HG03469 (cell line): ENCODE data around the gene TTLL10.

Experiments used
- ATAC-seq: cut with Tn5 transposase; IDR thresholded peaks from one replicate; pipeline ENCODE4 v1.9.1; 2021; ENCODE audit warnings: mild to moderate bottlenecking, moderate library complexity, moderate number of reproducible peaks; ENCODE audit not compliant: unreplicated experiment

The TTLL10 gene, protein sequence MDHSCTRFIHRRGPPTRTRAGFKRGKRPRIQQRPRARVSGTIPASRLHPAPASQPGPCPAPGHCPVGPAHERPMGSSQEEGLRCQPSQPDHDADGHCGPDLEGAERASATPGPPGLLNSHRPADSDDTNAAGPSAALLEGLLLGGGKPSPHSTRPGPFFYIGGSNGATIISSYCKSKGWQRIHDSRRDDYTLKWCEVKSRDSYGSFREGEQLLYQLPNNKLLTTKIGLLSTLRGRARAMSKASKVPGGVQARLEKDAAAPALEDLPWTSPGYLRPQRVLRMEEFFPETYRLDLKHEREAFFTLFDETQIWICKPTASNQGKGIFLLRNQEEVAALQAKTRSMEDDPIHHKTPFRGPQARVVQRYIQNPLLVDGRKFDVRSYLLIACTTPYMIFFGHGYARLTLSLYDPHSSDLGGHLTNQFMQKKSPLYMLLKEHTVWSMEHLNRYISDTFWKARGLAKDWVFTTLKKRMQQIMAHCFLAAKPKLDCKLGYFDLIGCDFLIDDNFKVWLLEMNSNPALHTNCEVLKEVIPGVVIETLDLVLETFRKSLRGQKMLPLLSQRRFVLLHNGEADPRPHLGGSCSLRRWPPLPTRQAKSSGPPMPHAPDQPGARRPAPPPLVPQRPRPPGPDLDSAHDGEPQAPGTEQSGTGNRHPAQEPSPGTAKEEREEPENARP

DNA sequence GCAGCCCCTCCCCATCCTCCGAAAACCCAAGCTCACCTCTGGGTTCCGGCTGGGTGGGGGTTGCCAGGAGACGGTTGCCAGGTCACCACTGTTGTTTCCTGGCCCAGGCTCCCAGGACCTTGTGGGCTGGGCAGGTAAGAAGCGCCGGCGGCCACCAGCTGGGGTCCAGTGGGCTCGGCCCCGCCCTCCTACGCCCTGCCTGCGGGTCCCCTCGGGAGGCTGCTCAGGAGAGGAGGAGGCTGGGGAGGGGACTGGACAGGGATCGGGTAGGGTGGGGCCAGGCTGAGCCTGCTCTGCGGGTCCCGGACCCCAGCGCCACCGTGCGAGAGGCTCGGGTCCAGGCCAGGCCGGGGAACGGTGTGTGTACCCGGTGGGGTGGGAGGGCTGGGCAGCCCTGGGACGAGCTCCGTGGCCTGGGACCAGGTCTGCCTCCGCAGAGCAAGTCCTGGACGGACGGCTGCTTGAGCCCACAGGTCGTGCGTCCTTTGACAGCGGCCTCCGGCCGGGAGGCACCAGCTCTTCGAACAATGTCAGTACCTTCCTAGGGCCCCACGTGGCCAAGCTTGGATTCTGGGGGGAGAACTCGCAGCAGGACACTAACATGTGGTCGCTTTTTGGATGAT is at the start of gene TTLL10:
TSS of gene TTLL10 (plus strand) at position 88 of the 623 bp plus-strand sequence. CDS start 5,336 bp downstream, outside the sequence.
- no peak for ATAC-seq

DNA sequence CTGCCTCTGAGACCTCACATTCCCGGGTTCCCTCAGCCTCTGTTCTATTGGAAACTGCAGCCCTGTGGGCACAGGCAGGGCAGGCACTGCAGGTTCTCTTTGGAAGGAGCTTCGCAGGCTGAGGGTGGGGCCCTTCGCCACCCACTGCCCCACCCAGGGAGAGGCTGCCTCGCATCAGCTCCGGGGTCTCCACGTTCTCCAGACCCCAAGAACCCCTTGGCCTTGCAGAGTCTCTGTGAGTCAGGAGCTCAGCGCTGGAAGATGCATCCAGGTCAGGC is 49.2 kb upstream of the TTLL10 start:
- no peak for ATAC-seq

DNA sequence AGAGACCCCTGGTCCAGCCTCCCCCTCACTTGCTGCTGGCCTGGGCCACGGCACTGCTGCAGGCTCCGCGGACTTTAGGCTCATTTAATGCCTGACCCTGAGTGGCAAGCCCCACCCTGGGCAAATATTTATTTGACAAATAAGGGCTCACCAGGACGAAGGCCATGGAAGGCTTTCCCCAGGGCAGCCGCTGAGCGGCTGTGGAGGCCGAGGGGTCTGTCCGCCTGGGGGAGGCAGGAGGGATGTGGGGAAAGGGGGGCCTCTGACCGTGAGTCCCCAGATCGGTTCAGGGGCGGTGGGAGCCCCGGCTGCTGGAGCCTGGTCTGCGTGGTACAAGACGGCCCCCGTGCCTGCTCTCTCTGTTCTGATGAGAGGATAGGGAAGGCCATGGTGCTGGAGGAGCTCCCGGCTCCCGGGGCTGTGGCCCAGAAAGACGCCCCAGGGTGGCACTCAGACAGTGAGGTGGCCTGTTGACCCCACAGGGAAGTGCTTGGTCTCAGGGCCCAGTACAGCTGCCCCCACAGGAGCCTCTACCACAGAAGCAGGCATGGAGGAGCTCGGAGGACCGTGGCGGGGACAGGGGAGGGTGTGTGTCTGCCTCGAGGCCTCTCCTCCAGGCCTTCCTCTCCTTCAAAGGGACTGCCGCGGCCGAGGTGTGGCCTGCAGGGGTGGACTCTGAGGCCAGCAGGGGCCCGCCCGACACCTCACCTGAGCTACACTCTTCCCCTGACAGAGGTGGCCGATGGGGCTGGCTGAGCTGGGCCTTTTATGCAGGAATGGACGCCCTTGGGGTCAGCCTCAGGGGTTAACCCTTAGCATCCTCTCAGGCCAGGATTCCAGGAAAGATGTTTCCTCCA is 48.7 kb upstream of the TTLL10 start:
- ATAC-seq = no peak

DNA sequence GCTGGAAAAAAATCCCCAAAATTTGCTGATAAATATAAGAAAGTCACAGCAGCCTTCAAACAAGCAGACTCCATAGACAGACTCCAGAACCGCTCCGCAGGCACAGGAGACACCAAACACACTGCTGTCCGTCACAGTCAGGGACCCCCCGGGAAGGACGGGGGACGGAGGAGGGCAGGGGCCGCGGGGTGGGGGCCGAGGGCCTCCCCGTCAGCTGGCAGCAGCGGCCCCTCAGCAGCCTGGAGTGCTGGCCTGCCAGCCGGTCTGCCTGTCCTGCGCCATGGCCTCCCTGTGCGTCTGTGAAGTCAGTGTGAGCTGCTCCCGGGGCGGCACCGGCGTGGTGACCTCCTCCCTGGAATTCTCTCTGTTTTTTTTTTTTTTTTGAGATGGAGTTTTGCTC is 47.7 kb upstream of the TTLL10 start:
- no peak for ATAC-seq

DNA sequence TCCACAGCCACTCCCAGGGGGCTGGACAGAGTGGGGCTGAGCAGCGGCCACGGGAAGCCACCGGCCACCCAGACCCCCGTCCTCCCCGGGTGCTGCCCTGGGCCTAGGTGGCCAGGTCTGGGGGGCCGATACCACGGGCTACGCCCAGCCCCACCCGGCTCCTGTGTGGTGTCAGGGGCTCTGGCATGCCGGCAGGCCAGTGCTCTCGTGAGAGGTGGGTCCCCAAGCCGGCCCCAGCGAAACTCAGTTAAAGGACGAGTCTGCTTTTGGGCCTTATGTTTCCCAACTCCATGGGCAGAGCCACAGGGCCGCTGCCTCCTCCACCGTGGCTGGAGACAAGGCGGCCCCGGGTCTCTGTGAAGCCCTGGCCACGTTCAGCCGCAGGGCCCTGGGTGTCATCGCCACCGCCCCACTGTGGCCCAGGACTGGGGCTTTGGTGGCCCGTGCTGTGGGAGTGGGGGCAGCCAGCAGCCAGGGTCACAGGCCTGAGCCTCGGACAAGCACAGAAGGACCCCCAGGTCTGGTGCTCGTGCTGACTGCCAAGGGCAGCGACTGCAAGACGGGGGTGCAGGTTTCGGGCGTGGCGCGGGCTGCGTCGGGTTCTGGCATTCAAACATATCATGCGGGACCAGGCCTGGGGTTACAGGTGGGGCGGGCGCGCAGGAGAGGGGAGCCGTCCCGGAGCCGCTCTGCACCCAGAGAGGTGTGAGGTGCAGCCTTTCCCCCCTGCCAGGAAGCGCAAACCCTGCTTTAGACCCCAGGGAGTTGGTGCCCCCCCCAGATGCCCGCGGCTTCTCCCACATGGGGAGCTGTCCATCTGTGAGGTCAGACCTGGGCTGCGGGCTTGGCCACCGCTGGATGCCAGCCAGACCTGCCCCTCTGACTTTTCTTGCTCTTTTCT is 45.9 kb upstream of the TTLL10 start:
- ATAC-seq = no peak

DNA sequence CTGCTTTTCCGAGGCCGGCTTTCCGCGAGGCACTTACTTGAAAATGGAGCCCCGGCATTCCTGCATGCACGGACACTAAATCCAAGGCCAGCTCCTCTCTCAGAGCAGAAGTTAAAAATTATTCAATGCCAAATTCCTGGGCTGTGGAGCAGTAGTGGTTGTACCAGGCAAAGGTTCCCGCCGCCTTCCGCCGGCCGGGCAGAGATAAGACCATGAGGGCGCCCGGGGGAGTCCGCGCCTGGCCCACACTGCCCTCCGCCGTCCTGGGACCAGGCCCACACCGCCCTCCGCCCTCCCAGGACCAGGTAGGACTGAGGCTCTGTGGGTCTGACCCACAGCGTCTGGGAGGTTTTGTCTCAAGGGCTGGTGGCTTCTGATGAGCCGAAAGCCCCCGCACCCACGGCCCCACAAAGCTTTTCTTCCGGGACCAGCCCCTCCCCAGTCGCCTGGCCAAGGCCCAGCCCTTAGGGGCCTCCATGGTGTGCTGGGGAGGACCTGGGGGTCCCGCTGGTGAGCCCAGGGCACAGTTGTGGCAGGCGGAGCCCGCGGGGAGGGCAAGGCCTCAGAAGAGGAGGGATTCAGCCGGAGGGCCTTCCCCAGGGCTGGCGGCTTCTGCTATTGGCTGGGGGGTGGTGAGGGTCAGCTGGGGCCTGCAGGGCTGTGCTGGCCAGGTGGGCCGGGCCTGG is 45.1 kb upstream of the TTLL10 start:
- ATAC-seq = no peak

DNA sequence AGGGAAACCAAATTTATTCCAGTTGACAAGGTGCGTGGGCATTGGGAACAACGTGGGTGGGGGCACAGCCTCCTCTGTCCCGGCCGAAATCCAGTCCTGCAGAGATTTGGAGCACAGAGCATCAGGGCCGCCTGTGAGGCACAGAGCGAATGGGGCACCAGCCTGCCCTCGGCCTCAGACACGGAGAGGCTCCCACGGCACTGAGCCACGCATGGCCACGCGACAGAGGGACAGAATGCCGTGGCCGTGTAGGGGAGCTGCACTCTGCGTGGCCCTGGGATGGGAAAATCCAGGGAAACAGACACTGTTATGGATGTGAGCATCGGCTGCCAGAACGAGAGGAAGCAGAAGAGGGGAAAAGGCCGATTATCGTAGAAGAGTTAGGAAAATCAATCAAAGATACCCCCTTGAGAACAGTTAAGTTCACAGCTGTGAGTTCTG is 44.3 kb upstream of the TTLL10 start:
- no peak for ATAC-seq

DNA sequence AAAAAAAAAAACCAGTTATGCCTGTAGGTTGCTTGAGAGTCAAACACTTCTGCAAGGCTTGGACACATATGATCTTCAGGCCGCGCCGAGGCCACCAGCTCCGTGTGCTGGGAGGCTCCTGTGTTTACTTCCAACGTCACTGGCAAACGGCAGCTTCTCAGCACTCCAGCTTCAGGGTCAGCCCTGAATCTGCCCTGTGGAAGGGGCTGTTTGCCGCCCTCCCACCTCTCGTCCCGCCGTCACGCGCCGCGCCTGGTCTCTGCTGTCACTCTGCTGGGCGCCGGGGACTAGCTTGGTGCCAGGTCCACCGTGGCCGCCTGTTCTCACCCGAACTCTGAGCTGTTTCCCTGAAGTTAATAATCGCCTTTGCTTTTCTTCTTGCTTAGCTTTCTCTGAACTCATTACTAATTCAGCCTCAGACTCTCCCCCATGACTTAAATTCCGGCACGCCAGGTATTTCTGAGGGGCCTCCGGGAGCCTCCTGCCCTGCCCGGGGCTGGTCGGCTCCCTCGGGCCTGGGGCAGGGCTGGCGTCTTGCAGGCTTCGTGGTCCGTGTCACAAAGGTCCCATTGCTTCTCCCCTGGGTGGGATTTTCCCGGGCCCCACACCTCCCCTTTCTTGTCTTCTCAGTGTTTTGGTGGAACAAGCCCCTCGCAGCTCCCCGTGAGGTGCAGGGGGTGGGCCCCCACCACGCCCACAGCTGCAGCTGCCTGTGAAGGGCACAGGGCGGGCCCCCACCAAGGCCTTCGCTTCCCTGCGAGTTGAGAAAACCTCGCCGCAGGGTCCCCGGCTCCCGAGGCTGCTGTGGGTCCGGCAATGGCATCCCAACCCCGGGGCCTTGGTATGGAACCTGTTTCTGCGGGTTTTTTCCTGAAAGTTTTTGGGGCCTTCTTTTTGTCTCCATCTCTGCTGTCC is 43.2 kb upstream of the TTLL10 start:
- no peak for ATAC-seq

DNA sequence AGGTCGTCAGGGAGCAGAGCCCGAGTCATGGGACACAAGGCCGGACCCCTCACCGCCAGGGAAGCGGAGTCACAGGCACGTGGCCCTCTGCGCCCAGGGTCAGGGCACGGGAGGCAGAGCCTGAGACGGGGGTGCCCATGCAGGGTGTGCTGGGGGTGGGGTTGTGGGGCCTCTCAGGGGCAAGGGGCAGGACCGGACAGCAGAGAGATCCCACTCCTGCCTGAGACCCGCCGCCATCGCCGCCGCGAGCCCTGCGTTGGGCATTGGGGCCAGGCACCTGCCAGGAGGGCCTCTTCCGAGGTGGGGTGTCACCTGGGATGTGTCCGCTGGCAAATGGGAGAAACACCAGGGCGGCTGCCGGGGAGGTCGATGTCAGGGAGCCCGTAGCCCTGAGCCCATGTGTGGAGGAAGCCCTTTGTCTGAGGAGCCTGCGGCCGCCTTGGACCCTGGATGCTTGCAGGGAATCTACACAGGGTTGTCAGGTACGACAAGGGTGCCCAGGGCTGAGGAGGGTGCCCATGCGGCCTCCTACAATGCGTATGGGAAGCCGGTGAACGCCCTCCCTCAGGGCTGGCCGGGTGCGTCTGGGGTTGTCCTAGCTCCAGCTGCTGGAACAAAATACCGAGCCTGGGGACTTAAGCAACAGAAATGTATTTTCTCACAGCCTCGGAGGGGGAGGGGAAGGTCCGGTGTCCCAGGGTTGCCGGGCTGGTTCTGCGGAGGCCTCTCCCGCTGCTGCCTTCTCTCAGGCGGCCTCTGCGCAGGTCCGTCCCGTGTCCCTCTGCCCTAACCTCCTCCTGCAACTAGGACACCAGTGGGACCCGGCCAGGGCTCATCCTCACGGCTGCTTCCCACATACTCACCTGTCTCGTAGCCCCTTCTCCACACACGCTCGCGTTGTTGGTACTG is 41.4 kb upstream of the TTLL10 start:
- ATAC-seq = no peak

DNA sequence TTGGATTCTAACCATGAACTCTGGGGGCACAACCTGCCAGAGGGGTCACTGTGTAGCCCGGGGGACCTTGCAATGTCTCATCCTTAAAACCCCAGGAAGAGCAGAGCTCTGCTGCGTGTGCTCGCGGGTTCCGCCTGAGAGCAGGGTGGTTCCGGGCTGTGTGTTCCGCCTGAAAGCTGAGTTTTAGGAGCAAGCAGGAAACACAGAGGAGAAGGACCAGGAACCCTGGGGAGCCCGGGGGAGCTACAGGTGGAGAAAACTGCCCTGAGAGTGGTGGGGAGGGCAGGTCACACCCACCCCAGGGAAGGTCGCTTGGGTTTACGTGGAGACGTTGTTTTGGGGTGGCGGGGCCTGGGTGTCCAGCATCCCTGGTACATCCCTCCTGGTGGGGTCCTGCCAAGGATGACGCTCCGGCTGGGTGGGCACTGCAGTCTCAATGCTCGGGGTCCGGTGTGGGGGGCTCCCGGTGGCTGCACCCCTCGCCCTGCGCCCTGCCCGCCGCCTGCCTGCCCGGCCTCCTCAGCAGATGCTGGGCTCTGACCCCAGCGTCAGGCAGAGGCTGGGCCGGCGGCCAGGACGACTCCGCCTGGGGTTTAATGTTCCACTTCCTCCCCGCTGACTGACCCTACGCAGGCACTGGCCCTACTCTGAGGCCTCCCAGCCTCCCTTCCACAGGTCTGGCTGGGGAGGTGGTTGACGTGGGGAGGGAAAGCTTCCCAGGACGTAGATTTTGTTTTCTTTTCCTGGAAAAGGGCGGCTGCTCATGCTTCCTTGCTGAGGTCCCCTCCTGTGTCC is 40.5 kb upstream of the TTLL10 start:
- ATAC-seq = no peak

DNA sequence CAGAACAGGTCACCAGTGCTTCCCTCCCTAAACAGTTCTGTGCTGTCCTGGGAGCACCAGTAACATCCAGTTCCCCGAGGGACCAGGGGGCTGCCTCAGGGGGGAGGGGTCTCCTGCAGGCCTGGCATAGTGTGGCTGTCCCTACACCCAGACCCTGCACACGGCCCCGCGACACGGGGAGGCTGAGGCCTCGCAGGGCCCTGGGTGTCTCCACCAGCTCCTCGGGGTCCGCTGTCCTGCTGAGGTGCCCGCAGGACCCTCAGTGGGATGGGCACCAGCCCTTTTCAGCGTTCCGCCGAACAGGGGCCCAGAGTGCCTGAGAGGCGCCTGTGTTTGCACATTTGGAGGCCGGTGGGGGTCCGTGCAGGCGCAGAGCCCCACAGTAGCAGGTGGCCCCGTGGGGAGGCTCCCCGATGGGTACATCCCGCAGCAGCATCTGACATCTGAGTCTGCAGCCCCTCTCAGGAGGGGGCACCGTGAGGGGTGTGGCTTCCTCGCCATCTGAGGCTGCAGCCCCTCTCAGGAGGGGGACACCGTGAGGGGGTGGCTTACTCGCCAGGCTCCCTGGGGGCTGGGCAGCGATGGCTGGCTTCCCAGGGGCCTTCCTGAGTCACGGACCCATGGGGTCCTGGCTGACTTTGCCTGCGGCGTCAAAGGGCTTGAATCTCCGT is 39.2 kb upstream of the TTLL10 start:
- ATAC-seq = no peak

DNA sequence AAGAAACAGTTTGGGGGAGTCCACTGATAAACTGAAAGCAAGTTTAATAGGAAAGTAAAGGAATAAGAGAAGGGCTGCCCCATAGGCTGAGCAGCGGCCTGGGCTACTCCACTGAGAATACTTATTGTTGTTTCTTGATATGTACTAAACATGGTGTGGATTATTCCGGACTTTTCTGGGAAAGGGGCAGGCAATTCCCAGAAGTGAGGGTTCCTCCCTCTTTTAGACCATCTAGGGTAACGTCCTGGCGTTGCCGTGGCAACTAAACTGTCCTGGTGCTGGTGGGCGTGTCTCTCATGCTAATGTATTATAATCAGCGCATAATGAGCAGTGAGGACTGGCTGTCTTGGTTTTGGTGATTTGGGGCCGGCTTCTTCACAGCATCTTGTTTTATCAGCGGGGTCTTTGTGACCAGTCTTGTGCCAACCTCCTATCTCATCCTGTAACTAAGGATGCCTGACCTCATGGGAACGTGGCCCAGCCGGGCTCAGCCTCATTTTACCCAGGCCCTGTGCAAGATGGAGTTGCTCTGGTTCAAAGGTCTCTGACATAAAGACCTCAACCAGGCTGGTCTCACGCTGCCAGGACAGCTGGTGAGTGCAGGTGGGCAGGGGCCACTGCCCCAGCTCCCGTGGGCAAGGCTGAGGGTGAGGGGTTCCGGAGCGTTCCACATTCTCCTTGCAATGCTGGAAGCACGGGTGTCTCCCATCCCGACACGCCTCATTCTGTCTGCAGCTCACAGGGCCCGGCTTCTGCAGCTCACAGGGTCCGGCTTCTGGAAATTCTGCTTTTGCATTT is 38.1 kb upstream of the TTLL10 start:
- no peak for ATAC-seq

DNA sequence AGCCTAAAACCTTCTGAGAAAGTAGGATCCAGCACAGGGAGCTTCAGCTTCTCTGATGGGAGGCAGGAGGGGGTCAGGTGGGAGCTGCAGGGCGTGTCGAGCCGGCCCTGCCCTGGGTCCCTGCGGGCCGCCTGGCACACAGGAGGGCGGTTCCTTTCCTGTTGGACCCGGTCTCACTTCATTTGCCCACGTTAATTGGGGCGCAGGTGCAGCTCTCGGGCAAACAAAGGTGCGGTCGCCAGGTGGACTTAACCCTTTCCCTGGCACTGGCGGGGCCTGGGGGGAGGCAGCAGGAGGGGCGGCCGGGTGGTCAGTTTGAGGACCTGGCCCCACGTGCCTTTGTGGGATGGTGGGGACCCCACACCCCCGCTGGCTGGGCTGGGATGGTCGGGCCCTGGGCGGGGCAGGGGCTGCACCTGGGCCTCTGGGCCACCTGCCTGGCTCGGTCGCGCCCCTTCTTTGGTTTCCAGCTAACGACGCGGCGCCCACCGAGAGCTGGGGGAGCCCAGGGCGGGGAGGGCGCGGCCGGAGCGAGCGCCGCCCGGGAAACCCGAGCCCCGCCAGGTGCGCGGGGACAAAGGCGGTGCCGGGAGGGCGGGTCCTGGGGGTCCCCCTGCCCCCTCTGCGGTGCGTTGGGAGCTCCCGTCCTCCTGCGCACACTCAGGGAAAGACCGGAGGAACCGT is 37.0 kb upstream of the TTLL10 start:
- ATAC-seq = no peak

DNA sequence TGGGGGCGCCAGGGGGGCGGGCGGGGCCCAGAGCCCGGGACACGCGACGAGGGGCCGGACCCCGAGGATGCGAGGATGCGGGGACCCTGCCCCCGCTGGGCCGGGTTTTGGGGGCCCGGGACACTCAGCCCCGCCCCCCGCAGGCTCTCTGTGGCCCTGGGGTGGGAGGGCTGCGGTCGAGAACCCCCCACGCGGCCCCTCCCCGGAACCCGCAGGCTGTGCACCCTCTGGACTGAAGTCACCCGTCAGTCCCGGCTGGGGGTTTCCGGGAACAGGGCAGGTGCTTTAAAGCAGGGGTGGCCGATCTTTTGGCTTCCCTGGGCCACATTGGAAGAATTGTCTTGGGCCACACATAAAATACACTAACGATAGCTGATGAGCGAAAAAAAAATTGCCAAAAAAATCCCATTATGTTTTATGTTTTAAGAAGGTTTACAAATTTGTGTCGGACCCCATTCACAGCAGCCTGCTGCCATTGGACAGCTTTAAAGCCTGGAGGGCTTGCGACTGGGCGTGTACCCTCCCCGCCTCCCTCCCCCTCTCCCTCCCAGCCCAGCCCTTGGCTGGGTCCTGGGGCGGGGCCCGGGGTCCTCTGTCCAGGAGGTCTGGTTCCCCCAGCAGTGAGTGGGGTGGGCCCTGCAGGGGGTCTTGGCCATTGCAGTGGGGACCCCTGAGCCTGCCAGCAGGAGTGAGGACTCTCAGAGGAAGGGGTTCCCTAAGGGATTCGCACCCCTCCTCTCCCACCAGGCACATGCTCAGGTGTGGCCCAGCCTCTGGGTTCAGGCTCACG is 36.2 kb upstream of the TTLL10 start:
- no peak for ATAC-seq
